ENCODE data around the gene SPOUT1. TPM values are rescaled to one million over a fixed set of nuclear protein-coding genes. Genes with fewer than 3 reads are reported as not detected.

SPOUT1 gene
- total and polyA plus RNA-seq, 10 of the 15 experiments (the other 5 are each of a cell fraction or from before 2014, with no cell fraction given): 5.7 to 95.0 (median 40.6) TPM

DNA sequence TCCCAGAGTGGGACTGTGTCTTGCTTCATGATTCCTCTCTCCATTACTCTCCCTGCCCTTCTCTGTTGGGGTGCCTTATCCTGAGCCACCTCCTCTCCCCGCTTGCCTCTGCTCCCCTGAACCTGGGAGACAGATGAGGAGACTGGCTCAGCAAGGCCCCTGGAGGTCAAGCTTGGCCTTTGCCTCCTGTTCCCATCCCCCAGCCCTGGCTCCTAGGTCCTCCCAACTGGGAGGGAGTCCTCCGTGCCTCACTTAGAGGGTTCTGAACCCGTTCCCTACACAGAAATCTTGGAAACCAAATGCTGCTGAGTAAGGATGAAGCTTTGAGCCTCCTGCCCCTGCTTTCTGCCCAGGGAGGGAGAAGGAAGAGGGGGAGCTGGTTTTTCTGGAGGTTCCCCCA lies 21.1 kb downstream of the SPOUT1 start:
- H3K9me3 ChIP-seq (replicated peaks; ENCODE audit: control insufficient read depth, insufficient read depth, low read length): no peaks in the 10 kb centered on the region
- RAD21 ChIA-PET (ENCODE audit: unreplicated experiment): no interaction called here
- POLR2A ChIA-PET: no interaction called here
- no peak for FAIRE-seq
- H3K36me3 ChIP-seq (ENCODE audit: control insufficient read depth in 2 of 2, insufficient read depth in 2 of 2, low read length in 1 of 2): peaks cover 10 to 21% of the 10 kb centered on the region in 2 experiments; a peak in 3 of 4 replicates
- H4K20me1 ChIP-seq (ENCODE audit: control insufficient read depth, insufficient read depth): no peaks in the 10 kb centered on the region
- no peak for DNase-seq (ENCODE audit: low read depth, low spot score)
- H3K4me1 ChIP-seq (ENCODE audit: control insufficient read depth, insufficient read depth, low read length): no peaks in the 10 kb centered on the region
- no TSS peak for BruUV-seq (replicated peaks)
- intact Hi-C loops (cut with micrococcal nuclease; ENCODE audit: unreplicated experiment): no loop called here
- H3K9ac ChIP-seq (ENCODE audit: control insufficient read depth, insufficient read depth, low read length): no peak overlapping the region
- WGBS (ENCODE audit: insufficient coverage, insufficient replicate concordance, low lambda C conversion rate, missing lambda C conversion rate): 68% methylated on average over 3 of the region's 3 CpGs
- SMC1A ChIA-PET (ENCODE audit: uncharacterized antibody, unreplicated experiment): no interaction called here
- no peaks in the 10 kb centered on the region for H3K79me2 ChIP-seq (ENCODE audit: control insufficient read depth, insufficient read depth, low read length)
- TF ChIP-seq SMARCA5 (IDR thresholded peaks at IDR 0.05) (no peak), ETV6 (conservative IDR thresholded peaks at IDR 0.05 in 1 of 2, IDR thresholded peaks at IDR 0.05 in 1 of 2; ENCODE audit: borderline replicate concordance in 1 of 2, low read depth in 1 of 2) (no peak), MYC (IDR thresholded peaks at IDR 0.05; ENCODE audit: insufficient read depth, insufficient read length, insufficient replicate concordance, low read length, severe bottlenecking) (no peak), RCOR1 (conservative IDR thresholded peaks at IDR 0.05; ENCODE audit: low read depth, low read length) (no peak), ZZZ3 (IDR thresholded peaks at IDR 0.05; ENCODE audit: control insufficient read depth, insufficient read length, low read depth) (no peak), CEBPB (IDR thresholded peaks at IDR 0.05; ENCODE audit: borderline replicate concordance in 1 of 2, low read depth in 2 of 2, low read length in 2 of 2) (no peak), STAT3 (IDR thresholded peaks at IDR 0.05; ENCODE audit: low read depth, low read length) (no peak), JUNB (IDR thresholded peaks at IDR 0.05) (no peak), SMAD5 (IDR thresholded peaks at IDR 0.05; ENCODE audit: low read depth) (no peak), NFYB (IDR thresholded peaks at IDR 0.05; ENCODE audit: insufficient read depth, low read depth, low read length) (no peak), BACH1 (IDR thresholded peaks at IDR 0.05; ENCODE audit: borderline replicate concordance) (no peak), RFX5 (IDR thresholded peaks at IDR 0.05; ENCODE audit: low read depth, low read length) (no peak)
- TF ChIP-seq, protein P1, sequence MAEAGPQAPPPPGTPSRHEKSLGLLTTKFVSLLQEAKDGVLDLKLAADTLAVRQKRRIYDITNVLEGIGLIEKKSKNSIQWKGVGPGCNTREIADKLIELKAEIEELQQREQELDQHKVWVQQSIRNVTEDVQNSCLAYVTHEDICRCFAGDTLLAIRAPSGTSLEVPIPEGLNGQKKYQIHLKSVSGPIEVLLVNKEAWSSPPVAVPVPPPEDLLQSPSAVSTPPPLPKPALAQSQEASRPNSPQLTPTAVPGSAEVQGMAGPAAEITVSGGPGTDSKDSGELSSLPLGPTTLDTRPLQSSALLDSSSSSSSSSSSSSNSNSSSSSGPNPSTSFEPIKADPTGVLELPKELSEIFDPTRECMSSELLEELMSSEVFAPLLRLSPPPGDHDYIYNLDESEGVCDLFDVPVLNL (IDR thresholded peaks at IDR 0.05; ENCODE audit: low read depth, low read length): no peak
- ATAC-seq: no peak
- in situ Hi-C loops (cut with MboI): no loop called here
- H2AFZ ChIP-seq (ENCODE audit: control insufficient read depth, low read depth, low read length): no peak overlapping the region
- no peaks in the 10 kb centered on the region for H3K27me3 ChIP-seq (replicated peaks in 1 of 2; ENCODE audit: control insufficient read depth in 2 of 2, insufficient read depth in 2 of 2, low read length in 1 of 2)
- CTCF ChIA-PET: interaction anchor here (0.5 to 1.2 kb wide), 2 partner anchors 10 to 433 kb away, joined by 4 to 5 read pairs; partner anchors contain the start of gene ENDOG
- no peak overlapping the region for H3K4me2 ChIP-seq (ENCODE audit: control insufficient read depth, insufficient read depth)
- no peak overlapping the region for H3K4me3 ChIP-seq
- no peak overlapping the region for H3K27ac ChIP-seq (ENCODE audit: control insufficient read depth, insufficient read depth)

All from GM12878 (cell line).